ENCODE results near the gene ATP2B2. TPM values are rescaled to one million over a fixed set of nuclear protein-coding genes. Genes with fewer than 3 reads are reported as not detected.
A peak's percentile ranks its signal among the peaks of the same experiment; 100 is the strongest.

ATP2B2 gene
- total and polyA plus RNA-seq, 2 experiments from 2014 or later: 0.42 to 0.63 TPM

GRCh38 chr3:10322352-10322710 is 183.1 kb downstream of the ATP2B2 start:
- Histone ChIP-seq H3K4me2 (no peak overlapping the region), H4K20me1 (replicated peaks; ENCODE audit: insufficient read depth) (peaks cover 14% of the 10 kb centered on the region), H3K27ac (ENCODE audit: low read depth) (no peak overlapping the region), H3K27me3 (ENCODE audit: insufficient read depth) (no peaks in the 10 kb centered on the region), H3K79me2 (replicated peaks; ENCODE audit: insufficient read depth) (peaks cover 28% of the 10 kb centered on the region), H3K9me2 (ENCODE audit: insufficient read depth) (no peaks in the 10 kb centered on the region), H3K4me1 (ENCODE audit: insufficient read depth) (no peaks in the 10 kb centered on the region), H2AFZ (peak overlapping the region; percentile 76), H3K4me3 (no peak overlapping the region), H3F3A (replicated peaks; ENCODE audit: low read depth) (no peaks in the 10 kb centered on the region), H3K36me3 (ENCODE audit: insufficient read depth) (peaks cover 14% of the 10 kb centered on the region)
- H3K27ac Mint-ChIP-seq: no peak overlapping the region
- peaks cover 19% of the 10 kb centered on the region for H3K36me3 Mint-ChIP-seq (ENCODE audit: low read depth)
- TF ChIP-seq ZNF114 (CRISPR knock-in tag; IDR thresholded peaks at IDR 0.05) (no peak), NANOG (IDR thresholded peaks at IDR 0.05; ENCODE audit: borderline replicate concordance) (no peak), CTCF (conservative IDR thresholded peaks at IDR 0.05; ENCODE audit: low read depth in 2 of 2) (peak; percentile 66 to 70), EZH2 (IDR thresholded peaks at IDR 0.05; ENCODE audit: low read depth, unreplicated experiment) (no peak)
- DNase-seq (ENCODE audit: low spot score): peak; percentile 76
- peak; percentile 57 for ATAC-seq
- no peak overlapping the region for H3K4me3 Mint-ChIP-seq
- peaks cover 5% of the 10 kb centered on the region for H3K4me1 Mint-ChIP-seq
- H3K9me3 Mint-ChIP-seq: no peaks in the 10 kb centered on the region
- H3K27me3 Mint-ChIP-seq (ENCODE audit: insufficient read depth, low read depth, poor library complexity): peaks cover 12% of the 10 kb centered on the region

- peaks cover 12% of the 10 kb centered on the region for H3K27me3 Mint-ChIP-seq (ENCODE audit: insufficient read depth, low read depth, poor library complexity)
- Histone ChIP-seq H3K27me3 (ENCODE audit: insufficient read depth) (no peaks in the 10 kb centered on the region), H2AFZ (peak overlapping the region; percentile 76), H3K36me3 (ENCODE audit: insufficient read depth) (peaks cover 14% of the 10 kb centered on the region), H4K20me1 (replicated peaks; ENCODE audit: insufficient read depth) (peaks cover 14% of the 10 kb centered on the region), H3K27ac (ENCODE audit: low read depth) (no peak overlapping the region), H3F3A (replicated peaks; ENCODE audit: low read depth) (no peaks in the 10 kb centered on the region), H3K4me3 (no peak overlapping the region), H3K4me2 (no peak overlapping the region), H3K79me2 (replicated peaks; ENCODE audit: insufficient read depth) (peaks cover 31% of the 10 kb centered on the region), H3K9me2 (ENCODE audit: insufficient read depth) (no peaks in the 10 kb centered on the region), H3K4me1 (ENCODE audit: insufficient read depth) (no peaks in the 10 kb centered on the region)
- peaks cover 5% of the 10 kb centered on the region for H3K4me1 Mint-ChIP-seq
- DNase-seq (ENCODE audit: low spot score): no peak
- no peak overlapping the region for H3K27ac Mint-ChIP-seq
- ATAC-seq: no peak
- peaks cover 23% of the 10 kb centered on the region for H3K36me3 Mint-ChIP-seq (ENCODE audit: low read depth)
- H3K4me3 Mint-ChIP-seq: peak overlapping the region; percentile 96
- H3K9me3 Mint-ChIP-seq: no peaks in the 10 kb centered on the region
- TF ChIP-seq JUNB (IDR thresholded peaks at IDR 0.05; ENCODE audit: unreplicated experiment) (no peak), EZH2 (IDR thresholded peaks at IDR 0.05; ENCODE audit: low read depth, unreplicated experiment) (no peak), ZNF462 (CRISPR knock-in tag; IDR thresholded peaks at IDR 0.05) (no peak), POLR2AphosphoS5 (IDR thresholded peaks at IDR 0.05; ENCODE audit: low read depth) (no peak), CREB1 (CRISPR knock-in tag; IDR thresholded peaks at IDR 0.05; ENCODE audit: low read depth) (no peak), NANOG (IDR thresholded peaks at IDR 0.05; ENCODE audit: borderline replicate concordance) (no peak), ETS1 (IDR thresholded peaks at IDR 0.05) (no peak), CTCF (conservative IDR thresholded peaks at IDR 0.05; ENCODE audit: low read depth in 2 of 2) (no peak), ZNF114 (CRISPR knock-in tag; IDR thresholded peaks at IDR 0.05) (no peak)
Measured at GRCh38 chr3:10321630-10322351, 183.6 kb downstream of the ATP2B2 start.

All from GM23338 (cell line).